Esophagus muscularis mucosa (tissue), 4 donors: ENCODE results near the gene NRXN3. TPM values are rescaled to one million over a fixed set of nuclear protein-coding genes. Genes with fewer than 3 reads are reported as not detected.

Experiments used
- DNase-seq: peaks from one replicate; pipeline ENCODE4 v3.0.0-alpha.2; 2017; ENCODE audit errors: extremely low spot score
- H3K27ac ChIP-seq, 4 donors: fragments of 200-600 bp; sonication (generic); replicated peaks in 1 of 4; 1 replicate in 3 of 4; 2 replicates in 1 of 4; pipeline ENCODE4 v1.5.1; 2016 to 2019; ENCODE audit warnings: mild to moderate bottlenecking in 1 of 4
- H3K27me3 ChIP-seq, 4 donors: fragments of 200-600 bp; sonication (generic); one replicate each; pipeline versions ENCODE4 v1.5.1 to v1.6.0; 2016 to 2019
- H3K36me3 ChIP-seq, 4 donors: fragments of 200-600 bp; sonication (generic); one replicate each; pipeline ENCODE4 v1.5.1; 2016 to 2019
- H3K4me1 ChIP-seq, 4 donors: fragments of 200-600 bp; sonication (generic); one replicate each; pipeline ENCODE4 v1.5.1; 2016 to 2019
- H3K4me3 ChIP-seq, 4 donors: fragments of 200-600 bp; sonication (generic); 1 replicate in 2 of 4; 2 replicates in 2 of 4; pipeline ENCODE4 v1.5.1; 2016 to 2019; ENCODE audit warnings: mild to moderate bottlenecking in 4 of 4, moderate library complexity in 1 of 4
- H3K9me3 ChIP-seq, 4 donors: fragments of 200-600 bp; sonication (generic); 1 replicate in 3 of 4; 2 replicates in 1 of 4; pipeline ENCODE4 v1.5.1; 2016 to 2019
- EP300 ChIP-seq: sonication (generic); formaldehyde crosslinking; IDR thresholded peaks from one replicate; pipeline ENCODE4 v1.6.1; 2017; ENCODE audit warnings: antibody characterized with exemption
- POLR2A ChIP-seq: fragments of 450-650 bp; IDR thresholded peaks from one replicate; pipeline ENCODE4 v1.6.1; 2017; ENCODE audit warnings: antibody characterized with exemption, moderate library complexity, mild to moderate bottlenecking, low read depth
- POLR2AphosphoS5 ChIP-seq, 2 donors: sonication (generic); formaldehyde crosslinking; IDR thresholded peaks; one replicate each; pipeline ENCODE4 v1.6.1; 2017; ENCODE audit warnings: antibody characterized with exemption in 2 of 2
- WGBS: methylation state at CpG from one replicate; pipeline ENCODE4 v1.1.5; 2018; 5-methylcytosine and 5-hydroxymethylcytosine counted together
- intact Hi-C: fragments of 100-400 bp; cut with DNase I; formaldehyde crosslinking; loops from one replicate; pipeline ENCODE4 v1.15.1; 2023
- total RNA-seq, 4 donors: library from RNA; depleted of rRNA; stranded (reverse); fragments of >200 nt; gene quantifications; one replicate each; pipeline versions ENCODE4 v1.1.0 to v1.2.1, GENCODE V29; 2016
- TF ChIP-seq, protein P1 (sequence below), 3 experiments: fragments of 200-600 bp in 2 of 3; fragments of 450-650 bp in 1 of 3; sonication (generic) in 2 of 3; IDR thresholded peaks; one replicate each; pipeline ENCODE4 v1.5.1; 2017 to 2019; ENCODE audit warnings: antibody characterized with exemption in 3 of 3, mild to moderate bottlenecking in 2 of 3, moderate library complexity in 1 of 3

Gene NRXN3
- total RNA-seq, 4 donors from 2014 or later, result 71.1 to 159 (median 122) TPM

DNA sequence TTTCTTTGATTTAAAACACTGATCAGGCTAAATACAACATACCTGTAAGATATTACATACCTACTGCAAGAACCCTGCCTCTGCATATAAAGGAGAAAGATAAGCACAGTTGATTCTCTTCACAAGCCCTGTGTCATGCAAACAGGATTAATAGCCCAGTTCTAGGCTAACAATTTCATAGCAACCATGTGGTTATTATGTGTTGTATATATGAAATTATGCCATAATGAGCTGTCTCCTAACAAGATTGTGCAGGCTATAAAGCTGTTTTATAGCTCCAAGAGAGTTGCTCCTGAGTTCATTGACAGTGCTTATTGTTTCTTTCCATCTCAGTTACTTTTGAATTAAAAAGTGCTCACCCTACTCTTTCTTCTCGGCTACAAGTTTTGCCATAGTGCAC, 1431.9 kb downstream of the NRXN3 start:
- DNase-seq, result no peak
- Histone ChIP-seq H3K27ac (peak overlapping the region in 1 of 4 donors; percentile 13), H3K36me3 (no peaks in the 10 kb centered on the region), H3K4me3 (no peak overlapping the region), H3K9me3 (no peaks in the 10 kb centered on the region), H3K27me3 (no peaks in the 10 kb centered on the region), H3K4me1 (peaks cover 0 to 32% (median 18%) of the 10 kb centered on the region in 4 donors)
- intact Hi-C loops, result no loop called here
- TF ChIP-seq POLR2AphosphoS5 (IDR thresholded peaks at IDR 0.05), result no peak
- TF ChIP-seq, protein P1, sequence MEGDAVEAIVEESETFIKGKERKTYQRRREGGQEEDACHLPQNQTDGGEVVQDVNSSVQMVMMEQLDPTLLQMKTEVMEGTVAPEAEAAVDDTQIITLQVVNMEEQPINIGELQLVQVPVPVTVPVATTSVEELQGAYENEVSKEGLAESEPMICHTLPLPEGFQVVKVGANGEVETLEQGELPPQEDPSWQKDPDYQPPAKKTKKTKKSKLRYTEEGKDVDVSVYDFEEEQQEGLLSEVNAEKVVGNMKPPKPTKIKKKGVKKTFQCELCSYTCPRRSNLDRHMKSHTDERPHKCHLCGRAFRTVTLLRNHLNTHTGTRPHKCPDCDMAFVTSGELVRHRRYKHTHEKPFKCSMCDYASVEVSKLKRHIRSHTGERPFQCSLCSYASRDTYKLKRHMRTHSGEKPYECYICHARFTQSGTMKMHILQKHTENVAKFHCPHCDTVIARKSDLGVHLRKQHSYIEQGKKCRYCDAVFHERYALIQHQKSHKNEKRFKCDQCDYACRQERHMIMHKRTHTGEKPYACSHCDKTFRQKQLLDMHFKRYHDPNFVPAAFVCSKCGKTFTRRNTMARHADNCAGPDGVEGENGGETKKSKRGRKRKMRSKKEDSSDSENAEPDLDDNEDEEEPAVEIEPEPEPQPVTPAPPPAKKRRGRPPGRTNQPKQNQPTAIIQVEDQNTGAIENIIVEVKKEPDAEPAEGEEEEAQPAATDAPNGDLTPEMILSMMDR (IDR thresholded peaks at IDR 0.05), result no peak
- no peak for TF ChIP-seq POLR2A
- TF ChIP-seq EP300, result no peak
- WGBS, result 48% methylated on average over 1 of the region's 1 CpG

DNA sequence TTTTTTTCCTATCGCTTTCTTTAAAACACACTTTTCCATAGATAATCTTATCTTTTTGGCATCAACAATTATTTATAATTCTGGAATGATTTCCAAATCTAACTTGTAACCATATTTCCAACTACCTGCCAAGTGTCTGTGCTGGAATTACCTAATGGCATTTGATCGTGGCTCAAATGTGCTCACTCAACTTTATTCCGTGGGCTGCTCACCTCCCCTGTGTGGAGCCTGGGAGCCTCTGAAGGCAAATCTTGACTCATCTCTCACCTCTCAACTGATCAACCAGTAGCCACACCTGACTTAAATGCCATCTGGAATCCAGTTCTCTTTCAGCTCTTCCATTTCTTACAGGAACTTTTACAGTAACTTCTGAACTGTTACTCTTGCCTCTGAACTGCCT, 1432.6 kb downstream of the NRXN3 start:
- Histone ChIP-seq H3K4me1 (peaks cover 0 to 33% (median 18%) of the 10 kb centered on the region in 4 donors), H3K4me3 (no peak overlapping the region), H3K27me3 (no peaks in the 10 kb centered on the region), H3K27ac (no peak overlapping the region), H3K36me3 (no peaks in the 10 kb centered on the region), H3K9me3 (no peaks in the 10 kb centered on the region)
- no peak for DNase-seq
- WGBS, result 67% methylated on average over 3 of the region's 3 CpGs
- TF ChIP-seq EP300 (no peak), POLR2A (no peak), POLR2AphosphoS5 (IDR thresholded peaks at IDR 0.05) (no peak)
- TF ChIP-seq, protein P1 (IDR thresholded peaks at IDR 0.05), result no peak
- intact Hi-C loops, result no loop called here

DNA sequence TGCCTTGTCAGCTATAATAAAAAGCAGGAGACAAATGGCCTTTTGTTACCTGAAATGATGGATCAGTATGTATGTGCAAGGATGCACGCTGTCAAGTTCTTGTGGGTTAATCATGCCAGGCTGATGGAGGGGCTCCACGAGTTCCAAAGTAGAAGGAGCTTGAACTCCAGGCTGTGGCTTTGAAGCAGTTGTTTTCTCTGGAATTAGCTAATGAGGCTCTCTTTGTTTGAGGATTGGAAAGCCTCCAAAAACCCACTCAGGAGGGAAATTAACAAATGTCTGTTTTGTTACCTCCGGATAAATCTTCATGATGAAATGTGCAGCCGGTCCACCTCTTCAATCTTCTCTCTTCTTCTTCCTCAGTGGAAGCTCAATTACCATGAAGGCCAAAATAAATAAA, 1435.7 kb downstream of the NRXN3 start:
- no peaks in the 10 kb centered on the region for H3K27me3 ChIP-seq
- H3K4me1 ChIP-seq, result peaks cover 0 to 44% (median 28%) of the 10 kb centered on the region in 4 donors
- 35% methylated on average over 4 of the region's 4 CpGs for WGBS
- no peaks in the 10 kb centered on the region for H3K9me3 ChIP-seq
- DNase-seq, result no peak
- intact Hi-C loops, result no loop called here
- H3K36me3 ChIP-seq, result no peaks in the 10 kb centered on the region
- no peak overlapping the region for H3K4me3 ChIP-seq
- TF ChIP-seq POLR2A, result no peak
- TF ChIP-seq, protein P1 (IDR thresholded peaks at IDR 0.05), result no peak
- no peak for TF ChIP-seq EP300
- TF ChIP-seq POLR2AphosphoS5 (IDR thresholded peaks at IDR 0.05), result no peak
- H3K27ac ChIP-seq, result no peak overlapping the region

DNA sequence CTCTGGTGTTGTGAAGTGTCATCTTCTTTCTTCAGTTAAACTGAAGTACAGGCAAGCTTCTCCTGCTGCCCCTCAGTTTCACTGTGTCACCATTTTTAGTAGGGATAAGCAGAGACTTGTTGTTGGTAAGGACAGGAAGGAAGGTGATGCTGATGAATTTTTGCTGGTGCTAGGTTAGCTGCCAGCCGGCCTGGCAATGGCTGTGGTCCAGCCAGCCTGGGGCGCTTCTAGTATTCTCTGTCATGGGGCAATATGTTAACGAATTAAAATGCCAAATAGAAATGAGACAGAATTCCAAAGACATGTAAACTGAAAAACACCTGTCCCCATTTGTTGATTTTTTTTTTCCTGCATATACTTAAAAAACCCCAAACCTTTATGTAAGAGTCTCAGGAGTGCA, 1438.3 kb downstream of the NRXN3 start:
- Histone ChIP-seq H3K4me3 (no peak overlapping the region), H3K36me3 (no peaks in the 10 kb centered on the region), H3K4me1 (peaks cover 0 to 22% (median 16%) of the 10 kb centered on the region in 4 donors), H3K27me3 (no peaks in the 10 kb centered on the region), H3K9me3 (no peaks in the 10 kb centered on the region), H3K27ac (no peak overlapping the region)
- WGBS, result 47% methylated on average over 3 of the region's 3 CpGs
- DNase-seq, result no peak
- TF ChIP-seq POLR2AphosphoS5 (IDR thresholded peaks at IDR 0.05) (no peak), EP300 (no peak), POLR2A (no peak)
- TF ChIP-seq, protein P1 (IDR thresholded peaks at IDR 0.05), result no peak
- intact Hi-C loops, result no loop called here

DNA sequence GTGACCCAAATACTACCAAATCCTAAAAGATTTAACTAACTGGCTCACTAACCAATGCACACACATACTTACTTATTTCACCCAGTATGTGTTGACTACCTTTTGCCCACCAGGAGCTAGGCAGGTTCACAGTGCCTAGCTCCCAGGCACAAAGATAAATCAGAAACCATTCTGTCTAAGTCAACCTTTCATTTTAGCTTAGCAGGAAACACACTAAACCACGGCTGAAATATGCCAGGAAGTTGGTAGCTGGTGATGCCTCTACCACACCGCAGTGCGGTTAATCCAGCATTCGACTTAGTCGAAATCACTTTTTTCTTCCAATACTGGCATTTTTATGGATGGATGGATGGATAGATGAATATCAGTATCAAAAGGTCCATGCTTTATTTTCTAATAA, 1443.5 kb downstream of the NRXN3 start:
- H3K9me3 ChIP-seq, result no peaks in the 10 kb centered on the region
- H3K4me3 ChIP-seq, result no peak overlapping the region
- H3K27me3 ChIP-seq, result no peaks in the 10 kb centered on the region
- DNase-seq, result no peak
- TF ChIP-seq POLR2AphosphoS5 (IDR thresholded peaks at IDR 0.05) (no peak), POLR2A (no peak), EP300 (no peak)
- TF ChIP-seq, protein P1 (IDR thresholded peaks at IDR 0.05), result no peak
- 78% methylated on average over 5 of the region's 5 CpGs for WGBS
- intact Hi-C loops, result no loop called here
- peaks cover 0 to 2% (median 1%) of the 10 kb centered on the region in 4 donors for H3K4me1 ChIP-seq
- H3K36me3 ChIP-seq, result no peaks in the 10 kb centered on the region
- H3K27ac ChIP-seq, result no peak overlapping the region
